Stimulated activated CD4-positive, alpha-beta T cell treated with anti-CD3 and anti-CD28 coated beads, Interleukin-2, amount 100 ng/mL, for 48 hours (primary cell): ENCODE measurements around the gene EPHB1.
"Not testable (repeated sequence)": the region's sequence is repeated elsewhere in the genome, so short reads cannot be mapped to it uniquely, and the experiment has no call there.

Source experiments
- DNase-seq, 2 donors: peaks; one replicate each; pipeline ENCODE4 v3.0.0-alpha.2; 2020

EPHB1 gene

DNA sequence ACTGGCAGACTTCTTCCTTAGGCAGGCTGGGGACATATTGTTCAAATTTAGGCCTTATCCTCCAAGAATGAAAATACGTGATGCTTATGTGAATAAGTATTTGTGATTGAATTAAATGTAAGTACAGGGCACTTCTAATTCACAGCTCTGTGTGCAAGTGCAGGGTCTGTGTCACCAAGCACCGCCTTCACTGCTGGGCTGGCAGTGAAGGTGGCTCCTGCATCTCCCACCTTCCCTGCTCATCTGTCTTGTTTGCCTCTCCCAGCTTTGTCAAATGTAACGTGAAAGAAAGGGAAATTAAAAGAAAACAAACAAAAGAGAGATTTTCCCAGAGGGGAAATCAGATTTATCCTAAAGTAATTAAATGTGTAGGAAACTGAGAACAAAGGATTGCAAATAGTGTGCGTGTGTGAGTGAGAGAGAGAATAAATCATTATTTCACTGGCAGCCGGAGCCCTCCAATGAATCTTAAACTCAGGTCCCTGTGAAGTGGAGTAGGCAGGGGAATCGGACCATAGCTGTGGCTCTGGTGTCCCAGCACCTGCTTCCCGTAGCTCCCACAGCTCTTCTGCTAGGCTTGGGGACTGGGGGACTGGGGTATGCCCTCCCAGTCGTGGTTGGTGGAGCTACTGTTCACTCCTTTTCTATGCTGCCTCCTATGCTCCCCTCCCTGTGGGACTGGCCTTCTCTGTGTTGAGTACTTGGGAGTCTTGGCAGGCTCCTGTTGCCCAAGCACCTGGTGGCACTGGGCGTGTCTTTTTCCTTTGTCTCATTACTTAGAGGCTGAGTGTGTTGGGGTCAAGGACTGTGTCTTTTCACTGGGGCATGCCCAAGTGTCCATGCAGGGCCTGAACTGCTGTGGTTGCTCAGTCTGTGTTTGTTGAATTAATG, 222.2 kb downstream of the EPHB1 start:
- no peak for DNase-seq

DNA sequence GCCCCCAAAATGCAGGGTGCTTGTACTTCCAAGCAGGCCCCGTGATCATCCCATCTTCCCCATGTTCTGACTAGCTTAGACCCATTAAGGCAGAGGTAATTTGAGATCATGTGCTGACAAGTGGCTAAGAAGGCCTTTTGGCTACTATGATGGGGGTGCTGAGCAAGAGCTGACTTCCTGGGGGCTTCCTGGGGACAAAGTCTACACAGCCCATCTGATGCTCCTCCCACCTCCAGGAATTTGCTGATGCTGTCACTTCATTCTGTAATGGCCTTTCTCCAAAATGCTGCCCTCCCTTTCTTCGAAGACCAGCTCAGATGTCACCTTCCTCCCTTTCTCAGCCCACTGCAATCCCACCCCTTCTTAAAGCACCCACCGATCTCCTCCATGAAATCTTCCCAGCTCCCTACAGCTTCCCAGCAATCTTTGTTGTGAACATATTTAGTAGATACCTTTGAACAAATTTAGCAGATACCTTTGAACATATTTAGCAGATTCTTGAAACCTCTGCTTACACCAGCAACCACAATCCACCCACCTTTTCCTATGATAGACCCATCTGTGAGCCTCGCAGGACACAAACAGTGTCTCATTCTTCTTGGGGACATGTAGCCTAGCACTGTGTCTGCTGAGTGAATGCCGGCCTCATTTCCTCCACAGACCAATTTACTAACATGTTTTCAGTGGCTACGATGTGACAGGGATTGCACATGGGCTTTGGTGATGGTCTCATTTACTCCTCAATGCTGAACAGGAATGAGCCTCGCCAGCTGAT, 223.3 kb downstream of the EPHB1 start:
- no peak for DNase-seq

DNA sequence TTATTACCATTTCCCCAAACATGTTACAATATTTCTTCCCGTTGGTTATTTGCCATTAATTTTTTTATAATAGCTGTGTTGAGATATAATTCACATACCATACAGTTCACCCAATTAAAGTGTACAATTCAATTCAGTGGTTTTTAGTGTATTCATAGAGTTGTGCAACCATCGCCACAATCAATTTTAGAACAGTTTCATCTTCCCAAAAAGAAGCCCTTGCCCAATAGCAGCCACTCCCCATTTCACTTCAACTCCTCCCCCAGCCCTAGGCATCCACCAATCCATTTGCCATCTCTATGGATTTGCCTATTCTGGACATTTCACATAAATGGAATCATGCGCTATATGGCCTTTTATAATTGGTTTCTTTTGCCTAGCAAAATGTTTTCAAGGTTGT, 225.1 kb downstream of the EPHB1 start:
- no peak for DNase-seq

DNA sequence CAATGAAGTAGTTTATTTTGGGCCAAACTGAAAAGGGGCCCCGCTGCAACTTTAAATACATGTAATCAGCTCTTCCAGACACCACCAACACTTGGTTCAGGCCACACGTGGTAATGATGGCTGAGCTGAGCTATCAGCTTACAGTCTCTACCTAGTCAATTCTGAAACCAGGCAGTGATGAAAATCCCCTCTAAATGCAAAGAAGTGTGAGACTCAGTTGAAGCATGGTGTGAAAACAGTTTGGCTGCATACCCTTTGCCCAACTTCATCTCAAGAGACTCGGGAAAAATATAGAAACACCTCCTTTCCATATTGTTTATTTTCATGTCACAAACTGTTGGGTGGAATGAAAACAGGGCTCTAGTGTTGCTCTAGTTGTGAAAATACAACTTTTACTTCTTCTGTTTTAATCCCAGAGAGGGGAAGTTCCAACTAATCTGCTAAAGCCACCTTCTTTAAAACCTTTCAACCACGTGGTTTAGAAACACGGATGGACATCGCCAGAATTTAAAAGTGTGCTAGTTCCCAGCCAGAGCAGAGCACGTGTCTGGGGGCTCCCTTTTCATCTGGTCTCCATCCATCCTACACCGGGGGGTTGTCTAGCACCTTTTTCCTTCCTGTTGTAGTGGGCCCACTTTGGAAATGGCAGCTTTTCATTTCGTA, 229.1 kb downstream of the EPHB1 start:
- no peak for DNase-seq

DNA sequence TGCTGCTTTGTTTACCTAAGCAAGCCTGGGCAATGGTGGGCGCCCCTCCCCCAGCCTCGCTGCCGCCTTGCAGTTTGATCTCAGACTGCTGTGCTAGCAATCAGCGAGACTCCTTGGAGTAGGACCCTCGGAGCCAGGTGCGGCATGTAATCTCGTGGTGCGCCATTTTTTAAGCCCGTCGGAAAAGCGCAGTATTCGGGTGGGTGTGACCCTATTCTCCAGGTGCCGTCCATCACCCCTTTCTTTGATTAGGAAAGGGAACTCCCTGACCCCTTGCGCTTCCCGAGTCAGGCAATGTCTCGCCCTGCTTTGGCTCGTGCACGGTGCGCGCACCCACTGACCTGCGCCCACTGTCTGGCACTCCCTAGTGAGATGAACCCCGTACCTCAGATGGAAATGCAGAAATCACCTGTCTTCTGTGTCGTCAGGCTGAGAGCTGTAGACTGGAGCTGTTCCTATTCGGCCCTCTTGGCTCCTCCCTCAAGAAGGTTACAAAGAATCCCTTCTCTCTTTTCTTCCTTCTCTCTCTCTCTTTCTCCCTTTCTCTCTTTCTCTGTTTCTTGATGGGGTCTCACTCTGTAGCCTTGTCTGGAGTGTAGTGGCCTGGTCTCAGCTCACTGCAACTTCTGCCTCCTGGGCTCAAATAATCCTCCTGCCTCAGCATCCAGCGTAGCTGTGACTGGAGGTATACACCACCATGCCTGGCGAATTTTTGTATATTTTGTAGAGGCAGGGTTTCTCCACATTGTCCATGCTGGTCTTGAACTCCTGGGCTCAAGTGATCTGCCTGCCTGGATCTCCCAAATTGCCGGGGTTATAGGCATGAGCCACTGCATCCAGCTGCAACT, 235.9 kb downstream of the EPHB1 start:
- not testable (repeated sequence) for DNase-seq

DNA sequence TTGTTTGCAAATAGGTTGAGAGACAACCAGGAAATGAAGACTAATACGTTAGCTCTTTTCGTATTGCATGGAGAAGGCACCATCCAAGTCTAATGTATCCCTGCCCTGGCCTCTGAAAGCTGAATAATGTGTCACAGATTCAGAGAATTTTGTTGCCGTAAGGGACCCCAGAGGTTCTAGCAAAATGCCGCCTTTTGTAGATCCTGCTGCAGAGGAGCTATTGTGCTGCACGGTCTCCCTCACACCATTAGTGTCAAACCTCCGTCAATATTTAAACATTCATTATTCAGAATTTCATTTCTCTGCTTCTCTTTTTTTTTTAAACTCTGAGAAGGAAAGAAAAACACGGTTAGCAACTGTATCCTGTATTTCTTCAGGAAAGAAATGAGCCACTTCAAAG, 238.7 kb downstream of the EPHB1 start:
- DNase-seq: no peak

DNA sequence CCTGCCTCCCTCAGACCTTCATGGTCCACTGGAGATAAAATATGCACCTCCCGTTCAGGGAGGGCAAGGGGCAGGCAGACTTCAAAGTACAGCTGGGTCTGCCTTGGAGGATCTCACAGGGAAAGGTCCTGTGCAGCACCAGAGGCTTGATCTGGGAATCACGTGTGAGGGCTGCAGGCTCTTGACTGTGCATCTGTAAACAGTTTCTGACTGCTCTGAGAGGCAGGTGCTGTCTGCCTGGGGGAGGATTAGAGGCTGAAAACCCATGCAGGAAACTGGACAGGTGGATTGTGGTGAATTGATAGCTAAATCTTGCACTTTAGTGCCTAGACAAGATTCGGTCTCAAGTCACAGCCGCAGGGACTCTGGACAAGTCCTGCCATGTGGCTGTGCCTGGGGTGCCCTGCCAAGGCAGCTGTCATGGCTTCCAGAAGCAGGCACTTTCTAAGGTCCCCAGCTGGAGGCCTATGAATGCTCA, 239.3 kb downstream of the EPHB1 start:
- no peak for DNase-seq

DNA sequence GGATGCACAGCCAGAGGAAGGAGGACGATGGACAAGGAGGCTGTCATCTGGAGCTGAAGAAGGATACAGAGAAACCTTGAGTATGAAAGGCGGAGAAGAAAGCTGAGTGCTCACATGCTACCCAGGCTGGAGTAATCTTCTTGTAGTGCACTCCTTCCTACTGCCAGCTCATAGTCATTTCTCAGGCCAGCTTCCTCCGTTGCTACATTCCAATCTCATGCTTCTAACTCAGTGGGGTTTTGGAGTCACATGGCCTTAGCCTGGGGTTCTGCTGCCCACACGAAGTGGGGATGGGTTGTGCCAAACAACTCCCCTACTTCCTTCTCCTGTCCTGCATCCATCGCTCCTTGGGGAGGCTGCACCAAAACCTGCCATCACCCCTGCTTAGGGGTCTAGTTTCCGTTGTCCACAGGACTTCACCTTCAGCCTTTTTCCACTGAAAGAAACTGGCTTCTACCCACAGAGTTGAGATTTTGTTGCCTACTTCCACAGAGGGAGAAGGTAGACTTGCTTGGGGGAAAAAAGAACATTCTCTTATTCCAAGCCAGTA, 239.9 kb downstream of the EPHB1 start:
- no peak for DNase-seq

DNA sequence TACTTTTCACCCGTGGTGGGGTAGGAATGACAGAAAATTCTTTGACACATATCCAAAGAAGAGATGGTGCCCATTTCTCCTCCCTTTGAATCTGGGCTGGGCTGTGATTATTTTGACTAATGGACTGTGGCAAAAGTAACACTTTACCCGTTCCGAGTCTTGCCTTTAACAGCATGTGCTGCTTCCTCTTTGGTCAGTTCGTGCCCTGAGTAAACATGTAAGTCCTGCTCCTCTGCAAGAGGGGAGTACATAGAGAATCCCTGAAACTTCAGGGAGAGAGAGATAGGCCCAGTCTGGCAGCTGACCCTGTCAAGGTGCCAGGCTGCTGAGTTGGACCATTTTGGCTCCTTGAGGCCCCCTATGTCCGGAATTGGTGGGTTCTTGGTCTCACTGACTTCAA, 243.1 kb downstream of the EPHB1 start:
- DNase-seq: no peak

DNA sequence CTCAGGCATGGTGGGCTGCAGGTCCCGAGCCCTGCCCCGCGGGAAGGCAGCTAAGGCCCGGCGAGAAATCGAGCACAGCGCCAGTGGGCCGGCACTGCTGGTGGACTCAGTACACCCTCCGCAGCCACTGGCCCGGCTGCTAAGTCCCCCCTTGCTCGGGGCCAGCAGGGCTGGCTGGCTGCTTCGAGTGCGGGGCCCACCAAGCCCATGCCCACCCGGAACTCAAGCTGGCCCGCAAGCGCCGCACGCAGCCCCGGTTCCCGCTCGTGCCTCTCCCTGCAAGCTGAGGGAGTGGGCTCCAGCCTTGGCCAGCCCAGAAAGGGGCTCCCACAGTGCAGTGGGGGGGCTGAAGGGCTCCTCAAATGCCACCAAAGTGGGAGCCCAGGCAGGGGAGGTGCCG, 244.5 kb downstream of the EPHB1 start:
- not testable (repeated sequence) for DNase-seq

DNA sequence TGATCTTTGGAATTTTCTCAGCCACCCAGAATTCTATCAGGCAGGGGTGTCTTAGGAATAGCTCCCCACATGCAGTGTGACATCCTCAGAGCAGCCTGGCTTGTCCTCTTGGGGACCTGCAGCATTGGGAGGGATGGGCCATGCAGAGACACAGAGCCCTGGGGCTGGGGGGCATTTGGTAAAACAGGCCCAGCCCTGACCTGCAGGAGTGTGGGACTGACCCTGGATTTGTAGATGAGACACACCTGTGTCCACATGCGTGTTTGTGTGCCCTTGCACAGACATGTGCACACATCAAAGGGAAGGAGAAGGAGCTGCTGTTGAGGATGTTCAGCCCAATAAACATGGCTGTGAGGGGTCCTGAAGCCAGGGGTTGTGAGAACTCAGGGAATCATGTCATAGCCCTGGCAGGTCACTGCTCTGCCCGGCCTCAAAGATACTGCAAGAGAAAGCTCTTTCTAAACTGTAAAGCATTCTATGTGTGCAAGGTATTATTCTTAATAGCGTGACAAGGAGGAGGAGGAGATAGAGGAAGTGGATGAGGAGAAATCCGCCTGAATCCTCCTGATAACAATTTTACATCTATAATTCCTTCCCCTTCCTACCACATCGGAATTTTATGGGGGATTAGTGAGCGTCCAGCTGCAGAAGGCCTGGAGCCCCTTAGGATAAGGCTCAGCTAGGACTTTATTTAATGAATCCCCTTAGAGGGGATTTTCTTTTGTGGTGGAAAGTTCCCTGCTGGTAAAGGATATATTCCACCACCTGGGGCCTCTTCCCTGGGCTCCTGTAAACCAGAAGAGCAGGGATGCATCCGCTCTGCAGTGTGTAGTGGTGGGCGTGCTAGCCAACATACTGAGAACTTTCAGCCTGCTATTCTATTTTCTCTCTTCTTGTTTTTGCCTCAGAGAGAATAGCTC, 245.5 kb downstream of the EPHB1 start:
- no peak for DNase-seq

DNA sequence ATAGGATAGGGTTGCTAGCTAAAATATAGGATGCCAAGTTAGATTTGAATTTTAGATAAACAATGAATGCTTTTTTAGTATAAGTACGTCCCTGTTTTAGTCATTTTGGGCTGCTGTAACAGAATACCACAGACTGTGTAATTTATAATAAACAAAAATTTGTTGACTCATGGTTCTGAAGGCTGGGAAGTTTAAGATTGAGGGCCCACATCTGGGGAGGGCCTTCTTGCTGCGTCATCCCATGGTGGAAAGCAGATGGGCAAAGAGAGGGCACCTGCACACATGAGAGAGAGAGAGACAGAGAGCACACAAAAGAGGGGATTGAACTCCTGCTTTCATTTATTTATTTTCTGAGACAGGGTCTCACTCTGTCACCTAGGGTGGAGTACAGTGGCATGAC, 246.5 kb downstream of the EPHB1 start:
- DNase-seq: no peak

DNA sequence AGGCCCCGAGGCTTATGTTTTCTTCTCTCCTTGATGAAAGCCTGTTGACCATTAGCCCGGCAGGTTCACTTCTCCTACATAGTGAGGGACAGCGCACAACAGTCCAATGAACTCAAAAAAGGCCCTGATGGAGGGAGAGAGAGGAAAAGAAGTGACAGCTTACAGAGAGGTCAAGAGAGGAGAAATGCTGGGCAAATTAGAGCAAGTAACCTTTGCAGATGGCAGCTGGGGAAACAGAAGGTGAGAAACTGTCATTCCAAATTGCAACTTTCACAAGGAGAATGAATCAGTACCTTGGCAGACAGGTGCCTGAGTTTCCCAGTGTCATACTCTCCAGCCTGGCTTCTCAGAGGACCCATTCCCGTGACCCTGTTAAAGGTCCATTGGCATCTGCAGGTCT, 252.0 kb downstream of the EPHB1 start:
- DNase-seq: no peak

DNA sequence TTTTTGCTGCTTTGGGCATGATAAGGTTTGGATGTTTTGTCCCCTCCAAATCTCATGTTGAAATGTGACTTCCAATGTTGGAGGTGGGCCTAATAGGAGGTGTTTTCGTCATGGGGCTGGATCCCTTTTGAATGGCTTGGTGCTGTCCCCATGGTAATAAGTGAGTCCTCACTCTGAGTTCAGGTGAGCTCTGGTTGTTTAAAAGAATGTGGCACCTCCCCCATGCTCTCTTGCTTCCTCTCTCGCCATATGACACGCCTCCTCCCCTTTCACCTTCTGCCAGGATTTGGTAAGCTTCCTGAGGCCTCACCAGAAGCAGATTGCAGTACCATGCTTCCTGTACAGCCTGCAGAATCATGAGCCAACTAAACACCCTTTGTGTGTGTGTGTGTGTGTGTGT, 255.5 kb downstream of the EPHB1 start:
- DNase-seq: no peak

DNA sequence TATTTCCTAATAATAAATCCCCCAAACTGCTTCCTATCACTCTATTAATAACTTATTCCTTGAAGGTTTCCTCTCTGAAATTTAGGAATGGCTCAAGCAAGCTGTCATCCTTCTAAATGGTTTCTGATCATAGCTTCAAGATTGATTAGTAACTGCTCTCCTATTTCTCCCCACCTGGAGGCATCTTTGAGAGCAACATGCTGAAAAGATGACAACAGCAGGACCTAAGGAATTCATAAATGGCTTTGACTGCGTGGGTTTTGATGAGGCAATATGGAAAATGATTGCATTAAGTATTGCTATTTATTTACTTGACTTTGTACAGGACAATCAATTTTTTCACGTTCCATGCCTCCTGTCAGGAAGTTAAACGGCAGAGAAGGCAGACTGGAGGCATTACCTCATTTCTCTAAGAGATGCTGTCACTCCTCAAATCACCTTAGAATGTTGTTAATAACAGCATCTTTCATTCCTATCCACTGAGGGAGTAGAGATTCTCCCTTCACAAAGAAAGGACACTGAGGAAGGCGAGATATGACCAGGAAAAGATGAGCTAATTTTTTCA, 256.4 kb downstream of the EPHB1 start:
- no peak for DNase-seq

DNA sequence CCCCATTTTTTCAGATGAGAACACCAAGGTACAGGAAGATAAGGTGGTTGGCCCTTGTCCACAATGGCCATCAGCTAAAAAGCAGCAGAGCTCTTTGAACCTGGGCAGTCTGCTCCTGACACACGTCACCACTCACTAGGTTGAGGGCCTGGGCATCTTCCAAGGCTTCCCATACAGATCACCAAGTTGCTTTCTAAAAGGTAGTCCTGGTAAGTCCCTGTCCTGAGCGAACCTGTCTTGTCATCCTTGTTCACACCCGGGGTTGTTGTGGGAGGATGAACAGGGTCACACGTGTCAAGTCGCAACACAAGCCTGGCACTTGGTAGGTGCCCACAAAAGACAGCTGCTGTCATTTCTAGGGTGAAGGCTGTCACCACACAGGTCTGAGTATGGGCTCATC, 260.4 kb downstream of the EPHB1 start:
- DNase-seq: no peak

DNA sequence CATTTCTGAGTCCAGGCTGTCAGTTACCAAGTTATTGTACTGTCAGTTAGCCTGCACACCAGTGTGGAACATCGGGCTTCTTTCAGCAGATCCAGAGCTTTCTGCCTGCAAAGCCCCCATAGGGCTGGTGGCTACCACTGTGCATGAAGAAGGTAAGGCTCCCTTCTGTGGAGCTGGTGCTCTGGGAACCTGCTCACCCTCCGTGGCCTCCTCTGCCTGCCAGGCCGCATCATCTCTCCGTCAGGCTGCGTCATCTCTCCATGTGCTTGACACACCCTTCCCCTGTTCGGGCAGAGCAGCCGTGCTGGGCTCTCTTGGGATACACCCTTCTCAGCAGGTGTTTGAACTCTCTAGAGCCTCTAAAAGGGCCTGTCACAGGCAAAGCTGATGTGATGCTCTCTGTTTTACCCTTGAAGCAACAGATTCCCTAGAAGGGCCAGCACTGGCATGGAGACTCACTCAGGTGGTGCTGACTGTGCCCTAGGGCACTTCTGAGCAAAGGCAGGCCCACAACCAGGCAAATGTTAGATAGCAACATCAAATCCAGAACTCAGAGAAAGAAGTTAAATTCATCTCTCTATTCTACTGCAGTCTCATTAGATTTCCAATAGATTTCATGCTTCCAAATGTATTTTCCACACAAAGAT, 261.1 kb downstream of the EPHB1 start:
- no peak for DNase-seq

DNA sequence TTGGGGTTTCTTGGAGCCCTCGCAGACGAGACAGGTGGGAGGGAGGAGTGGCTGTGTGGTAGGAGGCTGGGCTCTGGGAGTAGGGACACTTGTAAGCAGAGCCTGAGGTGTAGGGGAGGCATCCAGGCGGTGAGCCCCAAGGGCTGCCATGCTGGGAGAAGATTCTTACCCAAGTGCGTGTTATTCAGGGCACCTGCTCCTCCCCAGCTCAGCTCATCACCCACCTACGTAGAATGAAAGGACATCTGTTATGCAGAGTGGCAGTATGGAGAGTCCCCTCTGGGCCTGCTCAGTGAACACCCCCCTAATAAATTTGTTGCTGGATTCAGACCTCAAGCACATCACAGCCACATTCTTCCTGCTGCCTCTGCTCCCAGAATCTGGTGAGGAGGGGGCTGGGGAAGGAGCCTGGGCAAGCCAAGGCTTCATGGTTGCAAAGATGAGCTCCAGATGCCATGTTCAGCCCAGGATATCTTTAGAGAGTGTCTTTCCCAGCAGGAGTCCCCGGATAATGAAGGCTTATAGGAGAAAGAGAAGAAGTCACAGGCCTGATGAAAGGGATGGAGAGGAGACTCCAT, 261.8 kb downstream of the EPHB1 start:
- DNase-seq: no peak

DNA sequence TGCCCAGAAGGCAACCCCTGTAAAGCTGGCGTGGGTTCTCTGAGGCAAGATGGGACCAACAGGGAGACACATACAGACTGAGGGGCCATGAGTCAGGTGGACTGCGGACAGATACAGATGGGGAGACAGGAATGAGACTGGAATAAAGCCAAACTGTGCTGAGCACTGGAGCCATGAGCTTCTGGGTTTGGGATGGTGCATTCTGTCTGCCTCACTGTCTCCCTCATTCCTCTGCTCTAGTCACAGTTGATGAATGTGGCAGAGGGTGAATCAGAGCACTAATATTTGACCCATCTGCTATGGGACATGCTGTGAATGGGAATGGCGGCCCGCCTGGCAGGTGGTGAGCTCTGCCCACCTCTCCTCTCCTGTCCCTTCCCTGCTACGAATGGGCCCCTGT, 262.9 kb downstream of the EPHB1 start:
- DNase-seq: no peak

DNA sequence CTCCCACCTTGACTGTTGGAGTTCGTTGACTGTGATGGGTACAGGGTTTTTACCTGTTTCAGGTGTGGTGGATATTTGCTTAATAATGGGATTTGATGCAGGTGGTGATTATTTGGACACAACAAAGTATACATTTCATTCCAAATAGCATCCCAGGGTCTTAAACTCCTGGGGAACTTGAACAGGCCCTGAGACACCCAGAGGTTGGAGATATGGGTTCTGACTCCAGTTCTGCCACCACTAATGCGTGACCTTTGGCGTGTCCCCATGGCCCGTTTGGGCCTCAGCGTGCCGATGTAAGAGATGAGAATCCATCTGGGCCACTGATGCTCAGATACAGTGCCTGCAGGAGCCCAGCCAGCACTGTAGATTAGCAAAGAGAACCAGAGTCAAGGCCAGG, 264.5 kb downstream of the EPHB1 start:
- no peak for DNase-seq
